Measurements from ENCODE around the gene LBHD2. TPM values are rescaled to one million over a fixed set of nuclear protein-coding genes. Genes with fewer than 3 reads are reported as not detected.

LBHD2 gene
- total and polyA plus RNA-seq, 10 of the 15 experiments (the other 5 are each of a cell fraction or from before 2014, with no cell fraction given), result not detected

DNA sequence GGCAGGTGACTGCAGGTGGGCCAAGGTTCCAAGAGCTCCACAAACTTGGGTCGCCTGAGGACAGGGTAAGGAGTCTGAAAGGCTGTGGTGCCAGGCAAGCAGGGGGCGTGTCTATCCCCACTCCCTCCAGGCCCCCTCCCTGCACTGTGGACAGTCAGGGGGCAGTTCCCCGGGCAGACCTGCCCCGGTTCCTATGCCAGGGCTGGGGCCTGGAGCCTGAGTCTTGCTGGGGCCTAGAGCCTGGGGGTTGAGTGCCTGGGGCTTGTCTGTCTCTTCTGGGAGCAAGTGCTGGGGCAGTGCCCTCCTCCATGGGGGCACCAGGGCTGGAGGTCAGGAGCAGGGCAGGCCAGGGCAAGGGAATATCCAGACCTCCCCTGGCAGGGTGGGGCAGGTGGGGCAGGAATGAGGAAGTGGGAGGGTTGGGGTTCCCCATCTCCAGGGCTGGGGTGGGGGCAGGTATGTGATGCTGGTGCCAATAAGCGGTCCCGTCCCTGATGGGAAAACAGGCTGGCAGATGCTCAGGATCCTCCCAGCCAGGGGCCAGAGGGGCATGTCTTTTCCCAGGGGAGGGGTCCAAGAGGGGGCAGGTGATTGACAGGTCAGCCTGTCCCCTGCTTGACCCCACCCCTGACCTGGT lies 27.3 kb downstream of the LBHD2 start:
- SMC1A ChIA-PET (ENCODE audit: uncharacterized antibody, unreplicated experiment), result interaction anchor here (4.9 kb wide), 1 partner anchor 30 kb away, joined by 22 read pairs; no protein-coding TSS in a partner anchor
- no TSS peak for BruUV-seq (replicated peaks)
- no peaks in the 10 kb centered on the region for H3K27me3 ChIP-seq (replicated peaks in 1 of 2; ENCODE audit: control insufficient read depth in 2 of 2, insufficient read depth in 2 of 2, low read length in 1 of 2)
- WGBS (ENCODE audit: insufficient coverage, insufficient replicate concordance, low lambda C conversion rate, missing lambda C conversion rate), result 18% methylated on average over 6 of the region's 6 CpGs
- H3K4me2 ChIP-seq (ENCODE audit: control insufficient read depth, insufficient read depth), result peak overlapping the region; percentile 54
- DNase-seq (ENCODE audit: low read depth, low spot score) (no peak), FAIRE-seq (no peak), ATAC-seq (peak; percentile 64)
- H3K9ac ChIP-seq (ENCODE audit: control insufficient read depth, insufficient read depth, low read length), result peak overlapping the region; percentile 59
- peak overlapping the region; percentile 79 for H3K27ac ChIP-seq (ENCODE audit: control insufficient read depth, insufficient read depth)
- POLR2A ChIA-PET, result interaction anchor here (0.5 to 1.0 kb wide), 4 partner anchors 8 to 223 kb away, joined by 3 to 6 read pairs (median 4); partner anchors contain the start of gene EIF5
- no peak overlapping the region for H2AFZ ChIP-seq (ENCODE audit: control insufficient read depth, low read depth, low read length)
- in situ Hi-C loops (cut with MboI) (no loop called here), intact Hi-C loops (cut with micrococcal nuclease; ENCODE audit: unreplicated experiment) (no loop called here)
- no peaks in the 10 kb centered on the region for H3K79me2 ChIP-seq (ENCODE audit: control insufficient read depth, insufficient read depth, low read length)
- RAD21 ChIA-PET (ENCODE audit: unreplicated experiment), result interaction anchor here (1.6 to 4.2 kb wide), 2 partner anchors 15 to 30 kb away, joined by 3 to 40 read pairs; no protein-coding TSS in a partner anchor
- no peaks in the 10 kb centered on the region for H4K20me1 ChIP-seq (ENCODE audit: control insufficient read depth, insufficient read depth)
- CTCF ChIA-PET, result interaction anchor here (4.1 kb wide), 1 partner anchor 29 kb away, joined by 32 read pairs; no protein-coding TSS in a partner anchor
- H3K4me3 ChIP-seq, result no peak overlapping the region
- H3K9me3 ChIP-seq (replicated peaks; ENCODE audit: control insufficient read depth, insufficient read depth, low read length), result no peaks in the 10 kb centered on the region
- H3K36me3 ChIP-seq (ENCODE audit: control insufficient read depth in 2 of 2, insufficient read depth in 2 of 2, low read length in 1 of 2), result no peaks in the 10 kb centered on the region
- peaks cover 68% of the 10 kb centered on the region for H3K4me1 ChIP-seq (ENCODE audit: control insufficient read depth, insufficient read depth, low read length)
- TF ChIP-seq, protein P1, sequence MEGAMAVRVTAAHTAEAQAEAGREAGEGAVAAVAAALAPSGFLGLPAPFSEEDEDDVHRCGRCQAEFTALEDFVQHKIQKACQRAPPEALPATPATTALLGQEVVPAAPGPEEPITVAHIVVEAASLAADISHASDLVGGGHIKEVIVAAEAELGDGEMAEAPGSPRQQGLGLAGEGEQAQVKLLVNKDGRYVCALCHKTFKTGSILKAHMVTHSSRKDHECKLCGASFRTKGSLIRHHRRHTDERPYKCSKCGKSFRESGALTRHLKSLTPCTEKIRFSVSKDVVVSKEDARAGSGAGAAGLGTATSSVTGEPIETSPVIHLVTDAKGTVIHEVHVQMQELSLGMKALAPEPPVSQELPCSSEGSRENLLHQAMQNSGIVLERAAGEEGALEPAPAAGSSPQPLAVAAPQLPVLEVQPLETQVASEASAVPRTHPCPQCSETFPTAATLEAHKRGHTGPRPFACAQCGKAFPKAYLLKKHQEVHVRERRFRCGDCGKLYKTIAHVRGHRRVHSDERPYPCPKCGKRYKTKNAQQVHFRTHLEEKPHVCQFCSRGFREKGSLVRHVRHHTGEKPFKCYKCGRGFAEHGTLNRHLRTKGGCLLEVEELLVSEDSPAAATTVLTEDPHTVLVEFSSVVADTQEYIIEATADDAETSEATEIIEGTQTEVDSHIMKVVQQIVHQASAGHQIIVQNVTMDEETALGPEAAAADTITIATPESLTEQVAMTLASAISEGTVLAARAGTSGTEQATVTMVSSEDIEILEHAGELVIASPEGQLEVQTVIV (IDR thresholded peaks at IDR 0.05; ENCODE audit: borderline replicate concordance, partially characterized antibody), result no peak
- TF ChIP-seq RELA (IDR thresholded peaks at IDR 0.05; ENCODE audit: borderline replicate concordance, partially characterized antibody) (peak; percentile 78), HCFC1 (IDR thresholded peaks at IDR 0.05; ENCODE audit: low read length) (no peak), PAX5 (IDR thresholded peaks at IDR 0.05; ENCODE audit: borderline replicate concordance, low read depth, low read length) (0 out of 2 replicates have a peak, but pooled peaks have one; percentile 14), RAD21 (IDR thresholded peaks at IDR 0.05; ENCODE audit: insufficient read depth, low read depth, low read length) (no peak), MEF2A (IDR thresholded peaks at IDR 0.05; ENCODE audit: insufficient read depth, low read depth, low read length) (no peak), TARDBP (IDR thresholded peaks at IDR 0.05; ENCODE audit: borderline replicate concordance) (no peak), SPI1 (IDR thresholded peaks at IDR 0.05; ENCODE audit: borderline replicate concordance, insufficient read depth, low read depth, low read length) (peak; percentile 95)
- TF ChIP-seq, protein P2, sequence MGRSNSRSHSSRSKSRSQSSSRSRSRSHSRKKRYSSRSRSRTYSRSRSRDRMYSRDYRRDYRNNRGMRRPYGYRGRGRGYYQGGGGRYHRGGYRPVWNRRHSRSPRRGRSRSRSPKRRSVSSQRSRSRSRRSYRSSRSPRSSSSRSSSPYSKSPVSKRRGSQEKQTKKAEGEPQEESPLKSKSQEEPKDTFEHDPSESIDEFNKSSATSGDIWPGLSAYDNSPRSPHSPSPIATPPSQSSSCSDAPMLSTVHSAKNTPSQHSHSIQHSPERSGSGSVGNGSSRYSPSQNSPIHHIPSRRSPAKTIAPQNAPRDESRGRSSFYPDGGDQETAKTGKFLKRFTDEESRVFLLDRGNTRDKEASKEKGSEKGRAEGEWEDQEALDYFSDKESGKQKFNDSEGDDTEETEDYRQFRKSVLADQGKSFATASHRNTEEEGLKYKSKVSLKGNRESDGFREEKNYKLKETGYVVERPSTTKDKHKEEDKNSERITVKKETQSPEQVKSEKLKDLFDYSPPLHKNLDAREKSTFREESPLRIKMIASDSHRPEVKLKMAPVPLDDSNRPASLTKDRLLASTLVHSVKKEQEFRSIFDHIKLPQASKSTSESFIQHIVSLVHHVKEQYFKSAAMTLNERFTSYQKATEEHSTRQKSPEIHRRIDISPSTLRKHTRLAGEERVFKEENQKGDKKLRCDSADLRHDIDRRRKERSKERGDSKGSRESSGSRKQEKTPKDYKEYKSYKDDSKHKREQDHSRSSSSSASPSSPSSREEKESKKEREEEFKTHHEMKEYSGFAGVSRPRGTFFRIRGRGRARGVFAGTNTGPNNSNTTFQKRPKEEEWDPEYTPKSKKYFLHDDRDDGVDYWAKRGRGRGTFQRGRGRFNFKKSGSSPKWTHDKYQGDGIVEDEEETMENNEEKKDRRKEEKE (IDR thresholded peaks at IDR 0.05), result no peak
- TF ChIP-seq, protein P3, sequence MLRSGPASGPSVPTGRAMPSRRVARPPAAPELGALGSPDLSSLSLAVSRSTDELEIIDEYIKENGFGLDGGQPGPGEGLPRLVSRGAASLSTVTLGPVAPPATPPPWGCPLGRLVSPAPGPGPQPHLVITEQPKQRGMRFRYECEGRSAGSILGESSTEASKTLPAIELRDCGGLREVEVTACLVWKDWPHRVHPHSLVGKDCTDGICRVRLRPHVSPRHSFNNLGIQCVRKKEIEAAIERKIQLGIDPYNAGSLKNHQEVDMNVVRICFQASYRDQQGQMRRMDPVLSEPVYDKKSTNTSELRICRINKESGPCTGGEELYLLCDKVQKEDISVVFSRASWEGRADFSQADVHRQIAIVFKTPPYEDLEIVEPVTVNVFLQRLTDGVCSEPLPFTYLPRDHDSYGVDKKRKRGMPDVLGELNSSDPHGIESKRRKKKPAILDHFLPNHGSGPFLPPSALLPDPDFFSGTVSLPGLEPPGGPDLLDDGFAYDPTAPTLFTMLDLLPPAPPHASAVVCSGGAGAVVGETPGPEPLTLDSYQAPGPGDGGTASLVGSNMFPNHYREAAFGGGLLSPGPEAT (IDR thresholded peaks at IDR 0.05; ENCODE audit: low read depth), result peak; percentile 87
- TF ChIP-seq, protein P4, sequence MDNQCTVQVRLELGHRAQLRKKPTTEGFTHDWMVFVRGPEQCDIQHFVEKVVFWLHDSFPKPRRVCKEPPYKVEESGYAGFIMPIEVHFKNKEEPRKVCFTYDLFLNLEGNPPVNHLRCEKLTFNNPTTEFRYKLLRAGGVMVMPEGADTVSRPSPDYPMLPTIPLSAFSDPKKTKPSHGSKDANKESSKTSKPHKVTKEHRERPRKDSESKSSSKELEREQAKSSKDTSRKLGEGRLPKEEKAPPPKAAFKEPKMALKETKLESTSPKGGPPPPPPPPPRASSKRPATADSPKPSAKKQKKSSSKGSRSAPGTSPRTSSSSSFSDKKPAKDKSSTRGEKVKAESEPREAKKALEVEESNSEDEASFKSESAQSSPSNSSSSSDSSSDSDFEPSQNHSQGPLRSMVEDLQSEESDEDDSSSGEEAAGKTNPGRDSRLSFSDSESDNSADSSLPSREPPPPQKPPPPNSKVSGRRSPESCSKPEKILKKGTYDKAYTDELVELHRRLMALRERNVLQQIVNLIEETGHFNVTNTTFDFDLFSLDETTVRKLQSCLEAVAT (IDR thresholded peaks at IDR 0.05), result no peak
